Measurements from ENCODE around the gene TRPM5.

TRPM5 gene

GRCh38 chr11:2408671-2409070 is 35.6 kb downstream of the TRPM5 start:
- TF ChIP-seq CTCF (IDR thresholded peaks at IDR 0.05; ENCODE audit: insufficient read depth, low read length, missing control alignments) = no peak
- POLR2A ChIA-PET = interaction anchor here (0.8 kb wide), 1 partner anchor 32 kb away, joined by 4 read pairs; the partner anchor contains the start of gene CD81
- CTCF ChIA-PET = interaction anchor here (1.0 to 4.5 kb wide), 5 partner anchors 11 to 210 kb away, joined by 3 to 48 read pairs (median 3); no protein-coding TSS in a partner anchor
- H3K4me3 ChIP-seq (ENCODE audit: low read depth, low read length) = no peak overlapping the region
- DNase-seq (ENCODE audit: low read depth, low spot score) = no peak

- DNase-seq (ENCODE audit: low read depth, low spot score) = no peak
- TF ChIP-seq CTCF (IDR thresholded peaks at IDR 0.05; ENCODE audit: insufficient read depth, low read length, missing control alignments) = no peak
- ChIA-PET CTCF (interaction anchor here (4.5 to 9.0 kb wide), 2 partner anchors 12 kb away, joined by 48 to 70 read pairs; no protein-coding TSS in a partner anchor), POLR2A (no interaction called here)
- no peak overlapping the region for H3K4me3 ChIP-seq (ENCODE audit: low read depth, low read length)
These were observed 37.4 kb downstream of the TRPM5 start for GRCh38 chr11:2406878-2407410.

GRCh38 chr11:2406451-2406850 is 37.9 kb downstream of the TRPM5 start:
- ChIA-PET CTCF (interaction anchor here (9.0 kb wide), 1 partner anchor 13 kb away, joined by 70 read pairs; no protein-coding TSS in a partner anchor), POLR2A (no interaction called here)
- no peak overlapping the region for H3K4me3 ChIP-seq (ENCODE audit: low read depth, low read length)
- DNase-seq (ENCODE audit: low read depth, low spot score) = no peak
- no peak for TF ChIP-seq CTCF (IDR thresholded peaks at IDR 0.05; ENCODE audit: insufficient read depth, low read length, missing control alignments)

GRCh38 chr11:2404735-2405196 is 39.5 kb downstream of the TRPM5 start:
- no peak overlapping the region for H3K4me3 ChIP-seq (ENCODE audit: low read depth, low read length)
- ChIA-PET CTCF (interaction anchor here (1.0 to 9.0 kb wide), 3 partner anchors 15 to 486 kb away, joined by 3 to 70 read pairs (median 3); no protein-coding TSS in a partner anchor), POLR2A (no interaction called here)
- DNase-seq (ENCODE audit: low read depth, low spot score) = no peak
- TF ChIP-seq CTCF (IDR thresholded peaks at IDR 0.05; ENCODE audit: insufficient read depth, low read length, missing control alignments) = no peak

GRCh38 chr11:2402890-2403645 is 41.2 kb downstream of the TRPM5 start:
- no peak for DNase-seq (ENCODE audit: low read depth, low spot score)
- ChIA-PET POLR2A (no interaction called here), CTCF (interaction anchor here (1.2 to 9.0 kb wide), 4 partner anchors 16 to 205 kb away, joined by 4 to 70 read pairs (median 41); partner anchors contain the start of genes C11orf21 and TSPAN32)
- TF ChIP-seq CTCF (IDR thresholded peaks at IDR 0.05; ENCODE audit: insufficient read depth, low read length, missing control alignments) = no peak
- no peak overlapping the region for H3K4me3 ChIP-seq (ENCODE audit: low read depth, low read length)

GRCh38 chr11:2402106-2402505 is 42.2 kb downstream of the TRPM5 start:
- no peak for TF ChIP-seq CTCF (IDR thresholded peaks at IDR 0.05; ENCODE audit: insufficient read depth, low read length, missing control alignments)
- peak overlapping the region; percentile 99 for H3K4me3 ChIP-seq (ENCODE audit: low read depth, low read length)
- no peak for DNase-seq (ENCODE audit: low read depth, low spot score)
- ChIA-PET CTCF (interaction anchor here (1.1 to 9.0 kb wide), 5 partner anchors 17 to 491 kb away, joined by 3 to 70 read pairs (median 21); partner anchors contain the start of genes C11orf21 and TSPAN32), POLR2A (no interaction called here)

Measured in AG04449 (cell line).